Endometrial microvascular endothelial cells (primary cell): Measurements from ENCODE around the gene RAD23A. TPM values are rescaled to one million over a fixed set of nuclear protein-coding genes. Genes with fewer than 3 reads are reported as not detected.
"Not testable (repeated sequence)": the region's sequence is repeated elsewhere in the genome, so short reads cannot be mapped to it uniquely, and the experiment has no call there.

Experiments used
- in situ Hi-C: cut with HindIII; loops from 2 replicates; pipeline ENCODE4 v1.10.0; 2017; ENCODE audit warnings: low sequenced_read_pairs, low pct_unique_long_range_greater_than_20kb; ENCODE audit errors: inconsistent ontology term
- total RNA-seq: library from RNA; depleted of rRNA; stranded (reverse); fragments of >200 nt; gene quantifications from one replicate; pipeline ENCODE4 v1.2.3, GENCODE V29; 2015; ENCODE audit errors: inconsistent ontology term

Gene RAD23A
- total RNA-seq, 1 donor from 2014 or later, result 138 TPM

- in situ Hi-C loops, result no loop called here
Measured at GRCh38 chr19:12953138-12953798, 7.6 kb downstream of the RAD23A start.

DNA sequence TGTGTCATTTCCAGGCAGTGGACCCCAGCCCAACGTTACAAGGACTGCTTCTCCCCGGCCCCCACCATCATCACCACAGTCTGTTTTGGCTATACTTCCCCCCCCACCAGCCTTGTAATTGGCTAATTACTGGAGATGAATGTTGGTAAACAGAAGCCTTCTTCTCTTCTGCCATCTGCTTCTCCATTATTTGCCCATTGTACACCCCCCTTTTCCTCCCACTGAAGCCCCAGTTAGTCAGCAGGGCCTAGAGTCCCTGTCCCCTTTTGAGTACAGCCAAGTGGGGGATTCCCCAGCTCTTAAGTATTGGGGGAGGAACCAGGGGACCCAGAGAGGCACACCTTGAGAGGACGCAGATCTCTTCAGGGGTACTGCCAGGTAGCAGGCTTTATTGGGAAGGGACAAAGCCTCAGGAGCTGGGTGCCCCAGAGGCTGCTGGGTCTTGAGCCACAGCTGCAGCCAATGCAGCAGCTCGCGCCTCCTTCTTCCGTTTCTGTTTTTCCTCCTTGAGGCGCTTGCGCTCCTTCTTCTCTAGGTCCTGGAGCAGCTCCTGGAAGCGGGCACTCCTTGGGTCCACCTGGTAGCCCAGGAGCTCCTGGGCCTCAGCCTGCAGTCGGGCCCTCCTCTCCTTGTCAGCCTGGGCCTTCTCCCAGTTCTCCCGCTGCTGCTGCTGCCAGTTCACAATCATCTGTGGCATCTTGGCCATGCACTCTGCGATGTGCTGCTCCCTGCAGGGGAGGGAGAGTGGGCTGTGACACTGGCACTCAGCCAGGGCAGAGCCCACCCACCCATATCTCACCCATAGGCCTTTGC is 8.3 kb downstream of the RAD23A start:
- in situ Hi-C loops, result no loop called here

DNA sequence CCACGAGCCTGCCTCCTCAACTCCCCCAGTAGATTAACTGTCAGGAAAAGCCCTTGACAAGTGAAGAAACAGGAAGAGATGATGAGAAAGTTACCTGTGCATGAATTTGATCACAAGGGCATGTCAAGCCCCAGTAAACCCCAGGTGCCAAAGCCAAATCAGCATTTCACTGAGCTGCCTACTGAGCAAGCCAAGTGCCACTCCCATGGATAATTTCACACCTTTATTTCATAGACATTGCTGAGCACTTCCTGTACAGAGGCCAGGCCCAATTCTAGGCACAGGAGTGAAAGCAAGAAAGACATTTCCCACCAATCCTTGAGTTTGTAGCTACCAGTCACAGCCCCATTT is 8.9 kb downstream of the RAD23A start:
- in situ Hi-C loops, result no loop called here

DNA sequence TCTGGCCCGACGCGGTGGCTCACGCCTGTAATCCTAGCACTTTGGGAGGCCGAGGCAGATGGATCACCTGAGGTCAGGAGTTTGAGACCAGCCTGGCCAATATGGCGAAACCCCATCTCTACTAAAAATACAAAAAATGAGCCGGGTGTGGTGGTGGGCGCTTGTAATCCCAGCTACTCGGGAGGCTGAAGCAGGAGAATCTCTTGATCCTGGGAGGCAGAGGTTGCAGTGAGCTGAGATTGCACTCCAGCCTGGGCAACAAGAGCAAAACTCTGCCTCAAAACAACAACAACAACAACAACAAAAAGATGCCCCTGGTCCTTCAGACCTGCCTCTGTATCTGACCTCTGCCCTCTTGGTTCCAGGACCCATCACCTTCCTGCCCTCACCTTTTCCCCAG is 9.9 kb downstream of the RAD23A start:
- in situ Hi-C loops, result not testable (repeated sequence)

DNA sequence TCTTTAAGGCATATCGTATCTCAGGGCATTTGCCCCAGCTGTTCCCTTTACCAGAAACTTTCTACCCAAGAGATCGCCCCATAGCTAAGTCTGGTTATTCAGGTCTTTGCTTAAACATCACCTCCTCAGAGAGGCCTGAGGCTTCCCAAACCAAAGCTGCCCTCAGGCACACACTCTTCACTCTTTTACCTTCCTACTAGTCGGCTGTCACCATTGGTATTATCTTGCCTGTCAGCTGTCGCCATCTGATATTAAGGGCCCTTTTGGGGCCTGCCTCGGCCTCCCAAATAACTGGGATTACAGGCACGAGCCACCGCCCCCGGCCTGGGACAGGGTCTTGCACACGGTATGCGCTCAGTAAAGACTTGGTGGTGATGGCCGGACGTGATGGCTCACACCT is 10.3 kb downstream of the RAD23A start:
- in situ Hi-C loops, result no loop called here

DNA sequence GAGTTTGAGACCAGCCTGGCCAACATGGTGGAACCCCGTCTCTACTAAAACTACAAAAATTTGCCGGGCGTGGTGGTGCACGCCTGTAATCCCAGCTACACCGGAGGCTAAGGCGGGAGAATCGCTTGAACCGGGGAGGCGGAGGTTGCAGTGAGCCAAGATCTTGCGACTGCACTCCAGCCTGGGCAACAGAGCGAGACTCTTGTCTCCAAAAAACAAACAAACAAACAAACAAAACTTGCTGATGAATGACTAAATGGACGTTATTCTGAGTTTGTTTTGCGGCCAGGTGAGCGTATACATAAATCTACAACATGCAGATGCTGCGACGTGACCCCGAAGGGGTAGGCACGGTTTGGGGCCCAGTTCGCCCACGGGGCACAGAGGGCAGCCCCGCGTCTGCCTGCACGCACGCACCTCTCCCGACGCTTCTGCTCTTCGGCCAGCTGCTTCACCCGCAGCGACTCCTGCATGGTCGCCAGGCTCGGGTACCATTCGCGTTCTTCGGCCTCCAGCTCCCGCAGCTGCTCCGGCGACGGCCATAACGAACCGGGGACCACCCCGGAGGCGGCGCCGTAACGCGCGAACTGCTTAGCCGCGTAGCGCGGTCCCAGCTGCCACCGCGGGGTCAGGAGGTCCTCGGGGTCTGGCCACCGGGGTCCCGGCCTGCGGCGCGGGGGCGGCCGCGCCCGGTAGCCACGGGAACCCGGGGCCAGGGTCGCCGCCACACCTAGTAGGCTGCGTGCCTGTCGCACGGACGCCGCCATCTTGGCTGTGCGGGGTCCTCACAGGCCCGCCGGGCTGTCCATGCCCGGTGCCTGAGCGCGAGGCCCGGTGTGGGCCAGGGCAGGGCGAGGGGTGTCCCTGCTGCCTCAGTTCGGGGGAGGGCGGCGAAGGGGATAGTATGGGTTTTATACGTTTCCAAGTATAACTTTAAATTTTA is 11.1 kb downstream of the RAD23A start, which contains the start of gene GADD45GIP1:
GADD45GIP1 (minus strand) TSS at position 778 of the 943 bp plus-strand sequence; CDS start at position 767, 11 bp downstream.
- in situ Hi-C loops, result no loop called here

DNA sequence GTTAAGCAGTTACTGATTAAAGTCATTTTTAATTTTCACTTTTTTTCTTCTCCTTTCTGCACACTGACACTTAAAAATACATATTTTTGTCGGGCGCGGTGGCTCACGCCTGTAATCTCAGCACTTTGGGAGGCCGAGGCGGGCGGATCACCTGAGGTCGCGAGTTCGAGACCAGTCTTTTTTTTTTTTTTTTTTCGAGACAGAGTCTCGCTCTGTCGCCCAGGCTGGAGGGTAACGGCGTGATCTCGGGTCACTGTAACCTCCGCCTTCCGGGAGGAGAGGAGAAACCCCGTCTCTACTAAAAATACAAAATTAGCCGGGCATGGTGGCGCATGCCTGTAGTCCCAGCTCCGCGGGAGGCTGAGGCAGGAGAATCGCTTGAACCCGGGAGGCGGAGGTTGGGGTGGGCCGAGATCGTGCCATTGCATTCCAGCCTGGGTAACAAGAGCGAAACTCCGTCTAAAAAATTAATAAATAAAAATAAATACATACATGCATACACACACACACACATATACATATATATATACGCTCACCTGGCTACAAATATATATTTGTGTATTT is 11.8 kb downstream of the RAD23A start:
- in situ Hi-C loops, result not testable (repeated sequence)

- in situ Hi-C loops, result no loop called here
Measured at GRCh38 chr19:12959481-12959880, 13.8 kb downstream of the RAD23A start.

DNA sequence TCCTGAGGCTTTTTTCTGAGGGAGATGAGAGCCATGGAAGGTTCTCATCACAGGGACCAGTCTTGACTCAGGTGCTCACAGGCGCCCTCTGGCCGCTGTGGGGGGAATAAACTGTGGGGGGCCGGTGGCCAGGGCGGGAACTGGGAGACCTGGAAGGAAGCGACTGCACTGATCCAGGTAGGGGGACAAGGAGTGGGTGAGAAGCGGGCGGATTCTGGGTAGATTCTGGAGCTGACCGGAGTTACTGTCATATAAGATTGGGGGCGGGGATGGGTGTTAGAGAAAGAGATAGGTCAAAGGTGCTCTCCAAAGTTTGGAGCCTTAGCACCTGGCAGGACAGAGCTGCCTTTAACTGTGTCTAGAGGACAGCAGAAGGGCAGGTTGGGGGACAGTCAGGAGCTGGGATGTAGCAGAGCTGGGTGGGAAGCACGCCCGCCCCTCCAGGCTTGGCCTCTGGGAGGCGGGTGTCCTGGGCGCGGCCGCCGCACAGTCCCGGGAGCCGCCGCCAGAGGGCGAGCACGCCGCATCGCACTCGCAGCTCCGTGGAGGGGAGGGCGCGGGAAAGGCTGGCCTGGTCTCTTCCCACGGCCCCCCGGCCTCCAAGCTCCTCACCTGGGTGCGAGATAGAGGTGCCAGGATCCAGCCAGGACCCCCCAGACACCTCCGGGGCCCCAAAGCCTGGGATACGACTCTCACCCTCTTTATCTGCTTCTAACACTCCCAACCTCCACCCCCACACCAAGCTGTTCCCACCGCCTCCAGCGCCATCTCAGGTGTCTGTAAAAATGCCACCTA is 19.6 kb downstream of the RAD23A start:
- in situ Hi-C loops, result no loop called here

- in situ Hi-C loops, result no loop called here
Measured at GRCh38 chr19:12965812-12966135, 20.1 kb downstream of the RAD23A start.

DNA sequence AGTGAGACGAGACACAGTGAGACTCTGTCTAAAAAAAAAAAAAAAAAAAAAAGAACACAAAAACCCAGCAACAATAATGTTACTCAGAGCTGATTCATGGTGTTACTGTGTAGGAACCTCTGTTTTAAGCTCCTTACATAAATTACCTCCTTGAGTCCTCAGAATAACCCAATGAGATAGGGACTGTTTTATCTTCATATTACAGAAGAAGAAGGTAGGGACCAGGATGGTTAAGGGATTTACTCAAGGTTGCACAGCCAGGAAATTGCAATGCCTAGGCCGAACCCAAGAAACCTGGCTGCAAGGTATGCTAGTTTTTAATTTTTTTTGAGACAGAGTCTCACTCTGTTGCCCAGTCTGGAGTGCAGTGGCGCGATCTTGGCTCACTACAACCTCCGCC is 22.2 kb downstream of the RAD23A start:
- in situ Hi-C loops, result no loop called here

GRCh38 chr19:12969292-12969988 is 23.8 kb downstream of the RAD23A start, which contains the start of gene DAND5:
DAND5 (plus strand) TSS chr19:12969576; CDS start chr19:12969661, 85 bp downstream.
- in situ Hi-C loops, result no loop called here

GRCh38 chr19:12970070-12970820 is 24.6 kb downstream of the RAD23A start:
- in situ Hi-C loops, result no loop called here

DNA sequence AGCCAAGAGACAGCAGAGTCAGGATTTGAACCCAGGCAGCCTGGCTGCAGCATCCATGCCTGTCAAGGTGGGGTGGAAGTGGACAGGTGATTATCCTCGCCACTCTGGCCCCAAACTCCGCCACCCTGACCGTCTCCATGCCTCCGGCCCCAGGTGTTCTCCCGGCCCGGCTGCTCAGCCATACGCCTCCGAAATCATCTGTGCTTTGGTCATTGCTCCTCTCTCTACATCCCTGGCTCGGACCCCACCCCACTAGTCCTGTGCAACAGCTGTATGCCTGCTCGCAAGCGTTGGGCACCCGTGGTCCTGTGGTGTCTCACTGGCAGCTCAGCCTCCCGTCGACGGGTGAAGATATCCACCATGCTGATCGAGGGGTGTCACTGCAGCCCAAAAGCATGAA is 27.6 kb downstream of the RAD23A start:
- in situ Hi-C loops, result no loop called here

- in situ Hi-C loops, result no loop called here
Measured at GRCh38 chr19:12974301-12975220, 28.9 kb downstream of the RAD23A start.

GRCh38 chr19:12975221-12975741 is 29.6 kb downstream of the RAD23A start:
- in situ Hi-C loops, result no loop called here
